HUES6 (cell line): ENCODE measurements around the gene ARPC5.

Source experiments
- H3K27ac ChIP-seq: 2 replicates; pipeline ENCODE4 v1.7.0; 2013; ENCODE audit warnings: low read depth, mild to moderate bottlenecking, low read length, inconsistent platforms
- H3K27me3 ChIP-seq: 2 replicates; pipeline ENCODE4 v1.6.1; 2013; ENCODE audit warnings: low read length; ENCODE audit not compliant: control insufficient read depth, insufficient read depth
- H3K36me3 ChIP-seq: 2 replicates; pipeline ENCODE4 v1.6.1; 2013; ENCODE audit warnings: low read length; ENCODE audit not compliant: control insufficient read depth, insufficient read depth
- H3K4me1 ChIP-seq: 2 replicates; pipeline ENCODE4 v1.6.1; 2013; ENCODE audit warnings: low read length; ENCODE audit not compliant: control insufficient read depth, insufficient read depth
- H3K4me3 ChIP-seq: 2 replicates; pipeline ENCODE4 v1.5.1; 2013; ENCODE audit warnings: low read depth, low read length
- H3K9ac ChIP-seq: one replicate; pipeline ENCODE4 v1.6.1; 2013; ENCODE audit warnings: mild to moderate bottlenecking, low read length
- H3K9me3 ChIP-seq: 2 replicates; pipeline ENCODE4 v1.6.1; 2013; ENCODE audit warnings: low read depth, low read length; ENCODE audit not compliant: control insufficient read depth, insufficient read depth

Gene ARPC5

GRCh38 chr1:183597656-183598347, 37.8 kb downstream of the ARPC5 start:
- Histone ChIP-seq H3K4me1 (peaks cover 6% of the 10 kb centered on the region; the same call in 1 of the 2 replicates), H3K9me3 (no peaks in the 10 kb centered on the region), H3K27ac (no peak overlapping the region), H3K36me3 (no peaks in the 10 kb centered on the region), H3K4me3 (no peak overlapping the region), H3K9ac (no peak overlapping the region), H3K27me3 (no peaks in the 10 kb centered on the region)

GRCh38 chr1:183596500-183596899, 39.1 kb downstream of the ARPC5 start:
- H3K4me1 ChIP-seq: peaks cover 6% of the 10 kb centered on the region; the same call in 1 of the 2 replicates
- no peaks in the 10 kb centered on the region for H3K27me3 ChIP-seq
- H3K4me3 ChIP-seq: no peak overlapping the region
- H3K27ac ChIP-seq: no peak overlapping the region
- no peaks in the 10 kb centered on the region for H3K36me3 ChIP-seq
- H3K9ac ChIP-seq: no peak overlapping the region
- H3K9me3 ChIP-seq: no peaks in the 10 kb centered on the region

GRCh38 chr1:183595537-183595936, 40.0 kb downstream of the ARPC5 start:
- Histone ChIP-seq H3K27ac (no peak overlapping the region), H3K27me3 (no peaks in the 10 kb centered on the region), H3K9me3 (no peaks in the 10 kb centered on the region), H3K36me3 (no peaks in the 10 kb centered on the region), H3K9ac (no peak overlapping the region), H3K4me1 (peaks cover 6% of the 10 kb centered on the region; the same call in 1 of the 2 replicates), H3K4me3 (no peak overlapping the region)

- Histone ChIP-seq H3K27ac (no peak overlapping the region), H3K27me3 (no peaks in the 10 kb centered on the region), H3K9ac (no peak overlapping the region), H3K4me3 (no peak overlapping the region), H3K9me3 (no peaks in the 10 kb centered on the region), H3K36me3 (no peaks in the 10 kb centered on the region), H3K4me1 (peaks cover 17% of the 10 kb centered on the region)
Observed at GRCh38 chr1:183593356-183593755, 42.2 kb downstream of the ARPC5 start.

DNA sequence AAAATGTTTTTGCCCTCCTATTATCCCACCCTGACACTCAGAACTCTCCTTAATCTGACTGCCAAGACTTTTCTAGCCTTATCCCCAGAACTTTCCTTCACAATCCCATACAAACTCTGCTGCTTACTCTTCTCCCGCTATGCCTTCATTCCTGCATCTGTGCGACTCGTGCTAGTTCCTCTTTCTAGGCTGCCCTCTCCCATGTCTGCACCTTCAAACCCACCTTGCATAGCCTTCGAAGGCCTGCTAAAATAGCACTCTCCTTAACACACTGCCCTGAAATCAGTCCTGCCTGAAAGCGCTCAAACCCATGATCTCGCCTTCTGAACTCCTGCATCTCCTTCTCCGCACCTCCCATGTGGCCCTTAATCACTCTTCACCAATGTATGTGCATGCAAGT, 42.9 kb downstream of the ARPC5 start:
- no peak overlapping the region for H3K4me3 ChIP-seq
- H3K27me3 ChIP-seq: no peaks in the 10 kb centered on the region
- H3K9ac ChIP-seq: no peak overlapping the region
- no peaks in the 10 kb centered on the region for H3K36me3 ChIP-seq
- no peak overlapping the region for H3K27ac ChIP-seq
- H3K9me3 ChIP-seq: no peaks in the 10 kb centered on the region
- peaks cover 17% of the 10 kb centered on the region for H3K4me1 ChIP-seq

GRCh38 chr1:183590244-183591191, 45.1 kb downstream of the ARPC5 start, which contains the start of gene NCF2:
TSS of gene NCF2 (minus strand) at chr1:183590459. CDS start at chr1:183590329, 130 bp downstream.
- Histone ChIP-seq H3K4me1 (peaks cover 22% of the 10 kb centered on the region), H3K27ac (no peak within 1 kb of the TSS), H3K9ac (no peak within 1 kb of the TSS), H3K4me3 (no peak within 1 kb of the TSS), H3K27me3 (no peaks in the 10 kb centered on the region), H3K36me3 (no peaks in the 10 kb centered on the region), H3K9me3 (no peaks in the 10 kb centered on the region)

DNA sequence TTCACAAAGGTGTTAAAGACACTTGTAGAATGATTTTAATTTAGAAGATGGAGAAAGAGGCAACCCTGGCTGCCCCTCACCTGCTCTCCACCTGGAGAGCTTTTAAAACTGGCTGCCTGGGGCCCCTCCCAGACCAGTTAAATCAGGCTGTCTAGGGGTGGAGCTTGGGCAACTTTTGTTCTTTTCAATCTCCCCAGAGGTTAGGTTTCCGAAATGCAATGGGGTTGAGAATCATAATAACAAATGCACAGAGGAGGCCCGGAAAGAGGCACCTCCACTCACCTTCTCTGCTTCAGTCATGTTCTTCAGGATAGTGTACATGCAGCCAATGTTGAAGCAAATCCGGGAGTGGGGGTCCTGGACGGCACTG, 45.7 kb downstream of the ARPC5 start:
- H3K36me3 ChIP-seq: no peaks in the 10 kb centered on the region
- H3K27ac ChIP-seq: no peak overlapping the region
- no peak overlapping the region for H3K9ac ChIP-seq
- no peaks in the 10 kb centered on the region for H3K27me3 ChIP-seq
- H3K9me3 ChIP-seq: no peaks in the 10 kb centered on the region
- H3K4me3 ChIP-seq: no peak overlapping the region
- peaks cover 22% of the 10 kb centered on the region for H3K4me1 ChIP-seq

- Histone ChIP-seq H3K4me3 (no peak overlapping the region), H3K9me3 (no peaks in the 10 kb centered on the region), H3K36me3 (no peaks in the 10 kb centered on the region), H3K27ac (no peak overlapping the region), H3K9ac (no peak overlapping the region), H3K27me3 (no peaks in the 10 kb centered on the region), H3K4me1 (peaks cover 22% of the 10 kb centered on the region)
Observed at GRCh38 chr1:183589384-183589783, 46.2 kb downstream of the ARPC5 start.

DNA sequence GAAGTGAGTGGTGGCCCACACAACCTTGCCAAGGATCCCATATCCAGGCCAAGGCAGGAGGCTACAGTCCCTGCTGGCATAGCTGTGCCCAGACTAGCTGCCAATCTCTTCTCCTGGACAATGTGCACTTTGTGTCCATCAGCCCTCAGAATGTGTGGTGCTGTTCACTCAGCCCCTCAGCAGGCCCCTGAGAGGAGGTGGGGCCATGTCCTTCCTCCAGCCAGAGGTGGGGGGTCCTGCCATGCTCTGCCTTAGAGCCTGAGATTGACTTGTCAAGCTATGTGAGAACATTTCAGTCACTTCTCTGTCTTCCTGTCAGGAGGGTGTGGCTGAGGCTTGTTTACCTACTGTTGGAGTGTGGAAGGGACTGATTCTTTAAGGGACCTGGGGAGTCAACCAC, 46.8 kb downstream of the ARPC5 start:
- no peaks in the 10 kb centered on the region for H3K36me3 ChIP-seq
- H3K4me1 ChIP-seq: peaks cover 22% of the 10 kb centered on the region
- no peak overlapping the region for H3K9ac ChIP-seq
- no peak overlapping the region for H3K27ac ChIP-seq
- no peak overlapping the region for H3K4me3 ChIP-seq
- H3K9me3 ChIP-seq: no peaks in the 10 kb centered on the region
- no peaks in the 10 kb centered on the region for H3K27me3 ChIP-seq

- no peaks in the 10 kb centered on the region for H3K27me3 ChIP-seq
- H3K36me3 ChIP-seq: no peaks in the 10 kb centered on the region
- H3K4me3 ChIP-seq: no peak overlapping the region
- H3K9ac ChIP-seq: no peak overlapping the region
- no peak overlapping the region for H3K27ac ChIP-seq
- peaks cover 16% of the 10 kb centered on the region for H3K4me1 ChIP-seq
- H3K9me3 ChIP-seq: no peaks in the 10 kb centered on the region
Observed at GRCh38 chr1:183586926-183587325, 48.7 kb downstream of the ARPC5 start.

DNA sequence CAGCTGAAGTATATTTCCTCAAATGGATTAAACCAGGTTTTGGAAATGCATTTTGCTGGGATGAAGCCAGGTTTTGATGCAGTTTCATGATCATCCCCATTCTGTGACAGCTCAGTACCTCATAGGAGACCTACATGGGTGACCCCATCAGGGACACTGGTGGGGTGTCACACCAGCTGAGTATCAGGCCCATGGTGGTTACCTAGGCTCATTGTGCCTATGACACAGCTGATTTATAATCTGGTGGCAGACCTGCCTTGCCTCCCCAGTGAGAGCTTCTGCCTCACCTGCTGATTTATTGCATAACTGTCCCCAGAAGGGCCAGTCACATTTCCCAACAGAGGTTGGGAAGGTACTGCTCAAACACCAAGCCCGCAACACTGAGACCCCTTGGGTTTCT, 49.1 kb downstream of the ARPC5 start:
- Histone ChIP-seq H3K4me1 (peaks cover 16% of the 10 kb centered on the region), H3K4me3 (no peak overlapping the region), H3K27ac (no peak overlapping the region), H3K27me3 (no peaks in the 10 kb centered on the region), H3K9ac (no peak overlapping the region), H3K9me3 (no peaks in the 10 kb centered on the region), H3K36me3 (no peaks in the 10 kb centered on the region)
